ENCODE results near the gene RASSF6. TPM values are rescaled to one million over a fixed set of nuclear protein-coding genes. Genes with fewer than 3 reads are reported as not detected.

RASSF6 gene
- total RNA-seq, 3 donors from 2014 or later (not counting 1 experiment from before 2014, with no cell fraction given), result 0.08 TPM; not detected in 2

GRCh38 chr4:73589887-73590801 lies 30.1 kb downstream of the RASSF6 start:
- intact Hi-C loops (cut with micrococcal nuclease), result no loop called here
- no peaks in the 10 kb centered on the region for H3K27me3 Mint-ChIP-seq (ENCODE audit: low read depth in 2 of 2)
- H3K27ac ChIP-seq (ENCODE audit: low read length), result no peak overlapping the region

GRCh38 chr4:73589261-73589847 lies 30.9 kb downstream of the RASSF6 start:
- intact Hi-C loops (cut with micrococcal nuclease), result no loop called here
- Histone ChIP-seq H3K36me3 (ENCODE audit: control insufficient read depth, insufficient read depth, low read length) (no peaks in the 10 kb centered on the region), H3K27ac (ENCODE audit: low read length) (no peak overlapping the region), H3K9me3 (ENCODE audit: control insufficient read depth, insufficient read depth, low read length) (no peaks in the 10 kb centered on the region), H3K27me3 (ENCODE audit: control insufficient read depth, insufficient read depth, low read length) (no peaks in the 10 kb centered on the region), H3K4me3 (ENCODE audit: low read length) (no peak overlapping the region), H3K4me1 (ENCODE audit: control insufficient read depth, insufficient read depth, low read length) (no peaks in the 10 kb centered on the region)
- Mint-ChIP-seq H3K4me3 (no peak overlapping the region), H3K9me3 (no peaks in the 10 kb centered on the region), H3K4me1 (no peaks in the 10 kb centered on the region), H3K36me3 (no peaks in the 10 kb centered on the region), H3K27ac (no peak overlapping the region), H3K27me3 (ENCODE audit: low read depth in 2 of 2) (no peaks in the 10 kb centered on the region)
- 84% methylated on average over 3 of the region's 4 CpGs for WGBS (ENCODE audit: insufficient coverage)
- DNase-seq (no peak), ATAC-seq (no peak)
- TF ChIP-seq, protein P1, sequence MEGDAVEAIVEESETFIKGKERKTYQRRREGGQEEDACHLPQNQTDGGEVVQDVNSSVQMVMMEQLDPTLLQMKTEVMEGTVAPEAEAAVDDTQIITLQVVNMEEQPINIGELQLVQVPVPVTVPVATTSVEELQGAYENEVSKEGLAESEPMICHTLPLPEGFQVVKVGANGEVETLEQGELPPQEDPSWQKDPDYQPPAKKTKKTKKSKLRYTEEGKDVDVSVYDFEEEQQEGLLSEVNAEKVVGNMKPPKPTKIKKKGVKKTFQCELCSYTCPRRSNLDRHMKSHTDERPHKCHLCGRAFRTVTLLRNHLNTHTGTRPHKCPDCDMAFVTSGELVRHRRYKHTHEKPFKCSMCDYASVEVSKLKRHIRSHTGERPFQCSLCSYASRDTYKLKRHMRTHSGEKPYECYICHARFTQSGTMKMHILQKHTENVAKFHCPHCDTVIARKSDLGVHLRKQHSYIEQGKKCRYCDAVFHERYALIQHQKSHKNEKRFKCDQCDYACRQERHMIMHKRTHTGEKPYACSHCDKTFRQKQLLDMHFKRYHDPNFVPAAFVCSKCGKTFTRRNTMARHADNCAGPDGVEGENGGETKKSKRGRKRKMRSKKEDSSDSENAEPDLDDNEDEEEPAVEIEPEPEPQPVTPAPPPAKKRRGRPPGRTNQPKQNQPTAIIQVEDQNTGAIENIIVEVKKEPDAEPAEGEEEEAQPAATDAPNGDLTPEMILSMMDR (IDR thresholded peaks at IDR 0.05), result no peak

More at GRCh38 chr4:73589887-73590801, 30.1 kb downstream of the RASSF6 start:
- TF ChIP-seq, protein P1 (IDR thresholded peaks at IDR 0.05), result no peak
- whole genome bisulfite sequencing (ENCODE audit: insufficient coverage), result 56% methylated on average over 2 of the region's 5 CpGs
- Mint-ChIP-seq H3K4me1 (no peaks in the 10 kb centered on the region), H3K9me3 (no peaks in the 10 kb centered on the region), H3K27ac (no peak overlapping the region), H3K36me3 (no peaks in the 10 kb centered on the region), H3K4me3 (no peak overlapping the region)
- no peaks in the 10 kb centered on the region for H3K27me3 ChIP-seq (ENCODE audit: control insufficient read depth, insufficient read depth, low read length)
- no peak overlapping the region for H3K4me3 ChIP-seq (ENCODE audit: low read length)
- no peaks in the 10 kb centered on the region for H3K9me3 ChIP-seq (ENCODE audit: control insufficient read depth, insufficient read depth, low read length)
- ATAC-seq (no peak), DNase-seq (no peak)
- no peaks in the 10 kb centered on the region for H3K36me3 ChIP-seq (ENCODE audit: control insufficient read depth, insufficient read depth, low read length)
- H3K4me1 ChIP-seq (ENCODE audit: control insufficient read depth, insufficient read depth, low read length), result no peaks in the 10 kb centered on the region

GRCh38 chr4:73588613-73589012 lies 31.6 kb downstream of the RASSF6 start:
- intact Hi-C loops (cut with micrococcal nuclease), result no loop called here
- ATAC-seq (no peak), DNase-seq (no peak)
- H3K27ac Mint-ChIP-seq, result no peak overlapping the region
- Histone ChIP-seq H3K4me3 (ENCODE audit: low read length) (no peak overlapping the region), H3K27me3 (ENCODE audit: control insufficient read depth, insufficient read depth, low read length) (no peaks in the 10 kb centered on the region), H3K36me3 (ENCODE audit: control insufficient read depth, insufficient read depth, low read length) (no peaks in the 10 kb centered on the region), H3K27ac (ENCODE audit: low read length) (no peak overlapping the region), H3K4me1 (ENCODE audit: control insufficient read depth, insufficient read depth, low read length) (no peaks in the 10 kb centered on the region), H3K9me3 (ENCODE audit: control insufficient read depth, insufficient read depth, low read length) (no peaks in the 10 kb centered on the region)
- TF ChIP-seq, protein P1 (IDR thresholded peaks at IDR 0.05), result no peak
- no peaks in the 10 kb centered on the region for H3K36me3 Mint-ChIP-seq
- H3K27me3 Mint-ChIP-seq (ENCODE audit: low read depth in 2 of 2), result no peaks in the 10 kb centered on the region
- H3K9me3 Mint-ChIP-seq, result no peaks in the 10 kb centered on the region
- no CpG with 5 or more reads among the region's 1 CpG for WGBS (ENCODE audit: insufficient coverage)
- H3K4me1 Mint-ChIP-seq, result no peaks in the 10 kb centered on the region
- H3K4me3 Mint-ChIP-seq, result no peak overlapping the region

Measured in natural killer cell (primary cell).